Middle frontal gyrus (tissue), 1 donor: ENCODE results near the gene GLIS1.

Source experiments
- DNase-seq: peaks from one replicate; pipeline ENCODE4 v3.0.0-alpha.2; 2015; ENCODE audit warnings: low spot score; ENCODE audit errors: extremely low spot score

The GLIS1 gene

GRCh38 chr1:53618500-53619366, 120.2 kb downstream of the GLIS1 start:
- DNase-seq, result no peak

GRCh38 chr1:53617851-53618499, 121.0 kb downstream of the GLIS1 start:
- no peak for DNase-seq

- DNase-seq, result no peak
Measured at GRCh38 chr1:53617382-53617781, 121.6 kb downstream of the GLIS1 start.

GRCh38 chr1:53616927-53617326, 122.0 kb downstream of the GLIS1 start:
- no peak for DNase-seq

GRCh38 chr1:53616511-53616910, 122.5 kb downstream of the GLIS1 start:
- DNase-seq, result no peak

- no peak for DNase-seq
Measured at GRCh38 chr1:53615101-53615500, 123.9 kb downstream of the GLIS1 start.

GRCh38 chr1:53614231-53615021, 124.5 kb downstream of the GLIS1 start:
- no peak for DNase-seq

- DNase-seq, result no peak
Measured at GRCh38 chr1:53608676-53609075, 130.3 kb downstream of the GLIS1 start.

- no peak for DNase-seq
Measured at GRCh38 chr1:53608071-53608470, 130.9 kb downstream of the GLIS1 start.

GRCh38 chr1:53606651-53607051, 132.3 kb downstream of the GLIS1 start:
- DNase-seq, result no peak

GRCh38 chr1:53606197-53606596, 132.8 kb downstream of the GLIS1 start:
- DNase-seq, result no peak

GRCh38 chr1:53605181-53605580, 133.8 kb downstream of the GLIS1 start:
- DNase-seq, result no peak

GRCh38 chr1:53604291-53604919, 134.6 kb downstream of the GLIS1 start:
- no peak for DNase-seq

- no peak for DNase-seq
Measured at GRCh38 chr1:53603431-53603830, 135.5 kb downstream of the GLIS1 start.

- no peak for DNase-seq
Measured at GRCh38 chr1:53601867-53602775, 136.8 kb downstream of the GLIS1 start.

GRCh38 chr1:53601031-53601745, 137.8 kb downstream of the GLIS1 start:
- no peak for DNase-seq

- DNase-seq, result no peak
Measured at GRCh38 chr1:53600561-53600960, 138.4 kb downstream of the GLIS1 start.

- no peak for DNase-seq
Measured at GRCh38 chr1:53600001-53600400, 139.0 kb downstream of the GLIS1 start.

GRCh38 chr1:53599481-53599880, 139.5 kb downstream of the GLIS1 start:
- DNase-seq, result no peak

- no peak for DNase-seq
Measured at GRCh38 chr1:53598966-53599365, 140.0 kb downstream of the GLIS1 start.
